WI38 (cell line): ENCODE measurements around the gene ARHGEF19.

Source experiments
- H3K4me3 ChIP-seq: 2 replicates; pipeline ENCODE4 v1.5.1; 2011; ENCODE audit warnings: low read depth, mild to moderate bottlenecking, control low read depth, low read length
- TF ChIP-seq, protein P1 (sequence below): IDR thresholded peaks from 2 replicates; pipeline ENCODE4 v1.5.1; 2012; ENCODE audit warnings: low read depth, mild to moderate bottlenecking, control low read depth, low read length

The ARHGEF19 gene

DNA sequence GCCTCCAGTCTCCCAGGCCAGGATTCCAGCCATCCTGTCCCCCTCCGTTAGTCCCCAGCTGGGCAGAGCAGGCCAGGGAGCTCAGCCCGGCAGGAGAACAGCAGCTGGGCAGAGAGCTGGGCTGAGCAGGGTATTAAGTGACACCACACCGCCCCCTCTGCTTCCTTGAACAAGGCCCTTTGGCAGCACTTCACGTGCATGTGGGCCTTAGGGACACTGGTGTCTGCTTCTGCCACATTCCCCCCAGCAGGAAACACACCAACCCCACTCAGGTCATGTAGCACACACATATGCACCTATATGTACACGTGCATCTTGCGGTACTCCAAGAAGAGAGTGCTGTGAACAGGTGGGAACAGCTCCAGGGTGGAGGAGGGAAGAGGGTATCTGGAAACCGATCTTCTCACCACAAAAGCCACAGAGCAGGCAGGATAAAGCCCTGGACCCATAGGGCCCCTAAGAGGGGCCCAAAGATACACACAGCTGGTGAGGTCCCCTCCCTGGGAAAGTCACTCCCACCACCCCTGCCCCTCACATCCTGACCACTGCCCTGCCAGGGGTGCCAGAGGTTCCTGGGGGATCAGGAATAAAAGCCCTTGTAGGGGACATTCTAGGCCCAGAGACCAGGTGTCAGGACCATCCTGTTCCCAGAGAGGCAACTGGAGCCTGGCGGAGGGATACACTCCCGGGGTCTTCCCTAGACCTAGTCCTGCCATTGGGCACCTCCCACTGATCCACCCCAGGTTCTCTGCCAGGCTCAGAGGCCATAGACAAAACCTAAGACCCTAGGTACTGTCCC, 61.1 kb downstream of the ARHGEF19 start:
- TF ChIP-seq, protein P1, sequence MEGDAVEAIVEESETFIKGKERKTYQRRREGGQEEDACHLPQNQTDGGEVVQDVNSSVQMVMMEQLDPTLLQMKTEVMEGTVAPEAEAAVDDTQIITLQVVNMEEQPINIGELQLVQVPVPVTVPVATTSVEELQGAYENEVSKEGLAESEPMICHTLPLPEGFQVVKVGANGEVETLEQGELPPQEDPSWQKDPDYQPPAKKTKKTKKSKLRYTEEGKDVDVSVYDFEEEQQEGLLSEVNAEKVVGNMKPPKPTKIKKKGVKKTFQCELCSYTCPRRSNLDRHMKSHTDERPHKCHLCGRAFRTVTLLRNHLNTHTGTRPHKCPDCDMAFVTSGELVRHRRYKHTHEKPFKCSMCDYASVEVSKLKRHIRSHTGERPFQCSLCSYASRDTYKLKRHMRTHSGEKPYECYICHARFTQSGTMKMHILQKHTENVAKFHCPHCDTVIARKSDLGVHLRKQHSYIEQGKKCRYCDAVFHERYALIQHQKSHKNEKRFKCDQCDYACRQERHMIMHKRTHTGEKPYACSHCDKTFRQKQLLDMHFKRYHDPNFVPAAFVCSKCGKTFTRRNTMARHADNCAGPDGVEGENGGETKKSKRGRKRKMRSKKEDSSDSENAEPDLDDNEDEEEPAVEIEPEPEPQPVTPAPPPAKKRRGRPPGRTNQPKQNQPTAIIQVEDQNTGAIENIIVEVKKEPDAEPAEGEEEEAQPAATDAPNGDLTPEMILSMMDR, result no peak
- H3K4me3 ChIP-seq, result peak overlapping the region; percentile 20; the same call in 1 of the 2 replicates

GRCh38 chr1:16150508-16150907, 61.9 kb downstream of the ARHGEF19 start:
- TF ChIP-seq, protein P1, result no peak
- H3K4me3 ChIP-seq, result no peak overlapping the region

- no peak overlapping the region for H3K4me3 ChIP-seq
- TF ChIP-seq, protein P1, result no peak
Measured at GRCh38 chr1:16149702-16150488, 62.6 kb downstream of the ARHGEF19 start.

DNA sequence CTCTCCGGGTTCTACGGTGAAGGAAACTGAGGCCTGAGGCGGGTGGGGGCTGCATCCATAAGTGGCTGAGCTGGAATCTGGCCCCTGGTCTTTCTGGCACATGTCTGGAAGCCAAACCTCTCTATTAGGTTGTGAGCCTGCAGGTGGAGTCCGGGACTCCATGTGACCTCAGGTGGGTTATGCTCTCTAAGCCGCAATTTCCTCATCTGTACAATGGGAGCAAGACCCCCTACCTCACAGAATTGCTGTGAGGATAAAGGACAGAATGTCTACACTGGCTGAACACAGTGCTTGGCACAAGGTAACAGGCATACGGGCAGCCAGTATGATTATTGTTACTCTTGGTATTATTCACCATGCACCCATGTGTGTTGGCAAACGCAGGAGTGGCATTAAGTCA, 63.3 kb downstream of the ARHGEF19 start:
- H3K4me3 ChIP-seq, result no peak overlapping the region
- TF ChIP-seq, protein P1, result no peak

DNA sequence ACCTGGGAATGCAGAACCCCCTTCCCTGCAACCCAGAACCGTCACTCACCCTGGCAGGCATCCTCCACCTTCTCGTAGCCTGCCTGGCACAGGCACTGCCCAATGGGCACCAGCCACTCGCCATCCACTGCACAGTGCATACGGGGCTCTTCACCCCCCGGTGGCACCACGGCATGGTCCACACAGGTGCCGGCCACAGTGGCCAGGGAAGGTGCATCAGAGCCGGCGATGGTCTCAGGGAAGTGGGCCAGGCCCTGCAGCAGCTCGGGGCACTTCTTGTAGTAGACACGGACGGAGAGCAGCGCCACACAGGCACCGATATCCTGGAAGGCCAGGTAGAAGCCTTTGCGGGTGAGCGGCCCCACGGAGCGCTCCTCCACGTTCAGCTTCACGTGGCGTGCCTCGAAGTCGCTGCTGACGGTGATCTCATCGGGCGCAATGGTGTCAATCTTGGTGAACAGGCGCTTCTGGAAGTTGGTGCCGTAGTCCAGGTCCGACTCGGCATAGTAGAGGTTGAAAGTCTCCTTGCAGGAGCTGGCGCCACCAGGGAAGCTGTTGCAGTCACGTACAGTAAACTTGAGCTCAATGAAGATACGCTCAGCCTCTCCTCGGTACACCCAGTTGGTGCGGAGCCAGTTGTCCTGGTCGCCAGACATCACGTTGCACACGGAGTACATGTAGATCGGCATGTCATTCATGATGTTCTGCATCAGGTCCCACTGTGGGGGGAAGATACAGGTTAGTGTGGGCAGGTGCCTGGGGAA, 63.9 kb downstream of the ARHGEF19 start:
- H3K4me3 ChIP-seq, result no peak overlapping the region
- TF ChIP-seq, protein P1, result no peak
